ENCODE data around the gene DLX3. TPM values are rescaled to one million over a fixed set of nuclear protein-coding genes. Genes with fewer than 3 reads are reported as not detected.
A peak's percentile ranks its signal among the peaks of the same experiment; 100 is the strongest.

Gene DLX3
- total RNA-seq, 3 donors from 2014 or later (not counting 1 experiment from before 2014, with no cell fraction given) = not detected

DNA sequence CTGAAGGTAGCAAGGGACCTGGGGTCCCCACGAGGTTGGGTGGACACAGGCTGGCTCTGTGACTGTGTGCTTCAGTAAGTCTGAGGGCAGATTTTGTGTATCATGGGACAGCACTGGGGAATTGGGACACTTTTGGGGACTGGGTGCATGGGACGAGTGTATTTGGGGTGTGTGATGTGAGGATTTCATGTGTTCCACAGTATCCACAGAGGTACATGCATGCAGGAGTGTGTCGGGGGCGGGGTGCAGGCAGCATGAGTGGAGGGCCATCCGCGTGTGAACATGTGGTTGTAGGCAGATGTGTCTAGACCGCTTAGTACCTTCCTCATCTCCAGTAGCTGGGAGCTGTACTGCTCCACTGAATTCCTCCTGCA, 1.1 kb upstream of the DLX3 start:
- Histone ChIP-seq H3K27ac (ENCODE audit: low read length) (no peak overlapping the region), H3K36me3 (ENCODE audit: control insufficient read depth, insufficient read depth, low read length) (no peaks in the 10 kb centered on the region), H3K4me1 (ENCODE audit: control insufficient read depth, insufficient read depth, low read length) (peaks cover 38% of the 10 kb centered on the region), H3K27me3 (ENCODE audit: control insufficient read depth, insufficient read depth, low read length) (peaks cover 64% of the 10 kb centered on the region), H3K4me3 (ENCODE audit: low read length) (no peak overlapping the region), H3K9me3 (ENCODE audit: control insufficient read depth, insufficient read depth, low read length) (no peaks in the 10 kb centered on the region)
- intact Hi-C loops (cut with micrococcal nuclease) = loop anchor here (5.0 kb wide), 1 partner anchor 299 kb away; no protein-coding TSS in a partner anchor
- 42% methylated on average over 7 of the region's 7 CpGs for WGBS (ENCODE audit: insufficient coverage)
- H3K27ac Mint-ChIP-seq = peak overlapping the region in 1 of 2 donors; percentile 59
- H3K4me1 Mint-ChIP-seq = peaks cover 17 to 35% of the 10 kb centered on the region in 2 donors
- DNase-seq (peak in 1 of 2 donors; percentile 31), ATAC-seq (no peak)
- H3K9me3 Mint-ChIP-seq = no peaks in the 10 kb centered on the region
- H3K4me3 Mint-ChIP-seq = peak overlapping the region; percentile 55
- TF ChIP-seq, protein P1, sequence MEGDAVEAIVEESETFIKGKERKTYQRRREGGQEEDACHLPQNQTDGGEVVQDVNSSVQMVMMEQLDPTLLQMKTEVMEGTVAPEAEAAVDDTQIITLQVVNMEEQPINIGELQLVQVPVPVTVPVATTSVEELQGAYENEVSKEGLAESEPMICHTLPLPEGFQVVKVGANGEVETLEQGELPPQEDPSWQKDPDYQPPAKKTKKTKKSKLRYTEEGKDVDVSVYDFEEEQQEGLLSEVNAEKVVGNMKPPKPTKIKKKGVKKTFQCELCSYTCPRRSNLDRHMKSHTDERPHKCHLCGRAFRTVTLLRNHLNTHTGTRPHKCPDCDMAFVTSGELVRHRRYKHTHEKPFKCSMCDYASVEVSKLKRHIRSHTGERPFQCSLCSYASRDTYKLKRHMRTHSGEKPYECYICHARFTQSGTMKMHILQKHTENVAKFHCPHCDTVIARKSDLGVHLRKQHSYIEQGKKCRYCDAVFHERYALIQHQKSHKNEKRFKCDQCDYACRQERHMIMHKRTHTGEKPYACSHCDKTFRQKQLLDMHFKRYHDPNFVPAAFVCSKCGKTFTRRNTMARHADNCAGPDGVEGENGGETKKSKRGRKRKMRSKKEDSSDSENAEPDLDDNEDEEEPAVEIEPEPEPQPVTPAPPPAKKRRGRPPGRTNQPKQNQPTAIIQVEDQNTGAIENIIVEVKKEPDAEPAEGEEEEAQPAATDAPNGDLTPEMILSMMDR (IDR thresholded peaks at IDR 0.05) = no peak
- no peaks in the 10 kb centered on the region for H3K36me3 Mint-ChIP-seq
- peaks cover 59 to 61% of the 10 kb centered on the region in 2 donors for H3K27me3 Mint-ChIP-seq (ENCODE audit: low read depth in 2 of 2)

DNA sequence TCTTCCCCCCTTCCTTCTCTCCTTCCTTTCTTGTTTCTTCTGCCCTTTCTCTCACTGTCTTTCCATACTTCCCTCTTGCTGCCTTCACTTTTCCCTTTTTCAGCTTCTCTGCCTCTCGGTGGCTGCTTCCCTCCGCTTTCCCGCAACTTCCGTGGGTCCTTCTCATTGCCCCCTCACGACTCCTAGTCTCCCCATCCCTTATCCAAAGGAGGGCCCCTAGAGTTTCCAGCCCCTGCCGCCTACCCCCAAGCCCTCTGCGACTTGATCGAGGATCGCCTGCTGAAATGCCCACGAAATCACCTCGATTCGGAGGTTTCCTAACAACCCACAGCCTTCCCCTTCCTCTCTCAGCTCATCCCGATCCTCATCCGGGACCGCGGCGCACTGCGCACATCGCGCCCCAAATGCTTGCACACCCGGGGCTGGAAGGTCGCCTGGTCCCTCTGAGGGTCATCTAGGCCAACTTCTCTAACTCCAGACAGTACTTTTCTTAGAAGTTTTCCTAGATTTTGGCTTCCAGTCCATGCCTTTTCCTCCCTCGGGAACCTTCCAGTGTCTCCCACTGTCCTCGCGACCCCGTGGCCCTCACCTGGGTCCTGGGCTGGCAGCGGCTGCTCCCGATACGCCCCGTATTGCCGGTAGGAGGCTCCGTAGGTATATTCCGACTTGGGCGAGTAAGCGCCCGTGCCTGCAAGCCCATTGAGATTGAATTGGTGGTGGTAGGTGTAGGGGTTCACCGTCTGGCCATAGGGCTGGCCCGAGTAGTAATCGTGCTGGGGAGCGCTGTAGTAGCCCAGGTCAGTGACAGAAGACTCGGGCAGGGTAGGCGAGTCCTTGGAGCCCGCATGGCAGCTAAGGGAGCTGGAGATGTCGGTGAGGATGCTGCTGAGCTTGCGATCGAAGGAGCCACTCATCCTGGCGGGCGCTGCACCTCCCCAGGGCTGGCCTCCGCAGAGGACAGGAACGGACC, 654 bp downstream of the DLX3 start:
- Mint-ChIP-seq H3K4me1 (peaks cover 17 to 35% of the 10 kb centered on the region in 2 donors), H3K27me3 (ENCODE audit: low read depth in 2 of 2) (peaks cover 63 to 64% of the 10 kb centered on the region in 2 donors), H3K4me3 (peak overlapping the region; percentile 95), H3K27ac (peak overlapping the region in 1 of 2 donors; percentile 4), H3K9me3 (no peaks in the 10 kb centered on the region), H3K36me3 (no peaks in the 10 kb centered on the region)
- ATAC-seq (no peak), DNase-seq (peak in 1 of 2 donors; percentile 39)
- Histone ChIP-seq H3K9me3 (ENCODE audit: control insufficient read depth, insufficient read depth, low read length) (no peaks in the 10 kb centered on the region), H3K27ac (ENCODE audit: low read length) (no peak overlapping the region), H3K27me3 (ENCODE audit: control insufficient read depth, insufficient read depth, low read length) (peaks cover 66% of the 10 kb centered on the region), H3K36me3 (ENCODE audit: control insufficient read depth, insufficient read depth, low read length) (no peaks in the 10 kb centered on the region), H3K4me1 (ENCODE audit: control insufficient read depth, insufficient read depth, low read length) (peaks cover 38% of the 10 kb centered on the region), H3K4me3 (ENCODE audit: low read length) (no peak overlapping the region)
- intact Hi-C loops (cut with micrococcal nuclease) = loop anchor here (5.0 kb wide), 1 partner anchor 297 kb away; no protein-coding TSS in a partner anchor
- WGBS (ENCODE audit: insufficient coverage) = 8% methylated on average over 50 of the region's 50 CpGs
- TF ChIP-seq, protein P1 (IDR thresholded peaks at IDR 0.05) = no peak

DNA sequence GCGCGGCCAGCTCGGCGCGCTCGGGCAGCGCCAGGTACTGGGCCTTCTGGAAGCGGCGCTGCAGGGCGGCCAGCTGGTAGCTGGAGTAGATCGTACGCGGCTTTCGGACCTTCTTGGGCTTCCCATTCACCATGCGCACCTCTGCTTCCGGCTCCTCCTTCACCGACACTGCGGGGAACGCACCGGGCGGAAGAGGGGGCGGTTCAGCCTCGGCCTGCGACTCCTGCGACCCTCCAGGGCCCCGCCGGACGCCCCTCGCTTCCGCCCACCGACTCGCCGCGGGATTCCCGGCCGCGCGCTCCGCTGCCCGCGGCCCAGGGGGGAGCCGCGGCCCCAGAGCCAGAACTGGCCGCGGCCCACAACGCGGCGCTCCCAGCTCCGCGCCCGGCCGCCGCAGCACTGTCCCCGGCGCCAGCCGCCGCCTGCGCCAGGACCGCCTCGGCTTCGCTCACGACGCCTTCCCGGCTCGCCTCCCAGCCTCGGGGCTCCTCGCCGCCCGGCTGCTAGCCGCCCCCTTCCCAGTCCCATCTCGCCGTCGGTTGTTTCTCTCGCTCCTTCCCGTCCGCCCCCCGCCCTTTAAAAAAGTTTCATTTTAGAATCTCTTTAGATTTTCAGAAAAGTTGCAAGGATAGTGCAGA, 1.5 kb downstream of the DLX3 start:
- no peaks in the 10 kb centered on the region for H3K36me3 Mint-ChIP-seq
- Histone ChIP-seq H3K9me3 (ENCODE audit: control insufficient read depth, insufficient read depth, low read length) (no peaks in the 10 kb centered on the region), H3K27me3 (ENCODE audit: control insufficient read depth, insufficient read depth, low read length) (peaks cover 62% of the 10 kb centered on the region), H3K27ac (ENCODE audit: low read length) (no peak overlapping the region), H3K4me3 (ENCODE audit: low read length) (no peak overlapping the region), H3K36me3 (ENCODE audit: control insufficient read depth, insufficient read depth, low read length) (no peaks in the 10 kb centered on the region), H3K4me1 (ENCODE audit: control insufficient read depth, insufficient read depth, low read length) (peaks cover 38% of the 10 kb centered on the region)
- H3K27ac Mint-ChIP-seq = no peak overlapping the region
- DNase-seq = peak in 1 of 2 donors; percentile 51
- H3K9me3 Mint-ChIP-seq = no peaks in the 10 kb centered on the region
- H3K4me1 Mint-ChIP-seq = peaks cover 17 to 34% of the 10 kb centered on the region in 2 donors
- peaks cover 66% of the 10 kb centered on the region in 2 donors for H3K27me3 Mint-ChIP-seq (ENCODE audit: low read depth in 2 of 2)
- H3K4me3 Mint-ChIP-seq = peak overlapping the region; percentile 95
- TF ChIP-seq, protein P1 (IDR thresholded peaks at IDR 0.05) = no peak
- peak in 2 of 3 donors; percentile 18 to 31 for ATAC-seq
- WGBS (ENCODE audit: insufficient coverage) = under 1% methylated on average over 77 of the region's 77 CpGs
- intact Hi-C loops (cut with micrococcal nuclease) = no loop called here
